ENCODE measurements around the gene PYY.
"Not testable (repeated sequence)": the region's sequence is repeated elsewhere in the genome, so short reads cannot be mapped to it uniquely, and the experiment has no call there.

The PYY gene

DNA sequence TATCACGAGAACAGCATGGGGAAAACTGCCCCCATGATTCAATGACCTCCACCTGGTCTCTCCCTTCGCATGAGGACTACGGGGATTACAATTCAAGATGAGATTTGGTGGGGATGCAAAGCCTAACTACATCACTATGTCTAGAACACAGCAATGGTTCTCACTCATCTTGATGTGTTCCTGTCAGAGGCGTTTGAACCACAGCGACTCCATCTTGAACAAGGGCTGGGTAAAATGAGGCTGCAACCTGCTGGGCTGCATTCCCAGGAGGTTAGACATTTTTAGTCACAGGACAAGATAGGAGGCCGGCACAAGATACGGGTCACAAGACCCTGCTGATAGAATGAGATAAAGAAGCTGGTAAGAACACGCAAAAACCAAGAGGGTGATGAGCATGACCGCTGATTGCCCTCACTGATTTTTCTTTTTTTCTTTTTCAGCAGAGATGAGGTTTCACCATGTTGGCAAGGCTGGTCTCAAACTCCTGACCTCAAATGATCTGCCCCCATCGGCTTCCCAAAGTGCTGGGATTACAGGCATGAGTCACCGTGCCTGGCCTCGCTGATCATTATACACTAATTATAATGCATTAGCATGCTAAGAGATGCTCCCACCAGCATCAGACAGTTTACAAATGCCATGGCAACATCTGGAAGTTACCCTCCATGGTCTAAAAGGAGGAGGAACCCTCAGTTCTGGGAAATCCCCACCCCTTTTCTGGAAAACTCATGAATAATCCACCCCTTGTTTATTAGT lies 8.5 kb downstream of the PYY start:
- no peak for DNase-seq

DNA sequence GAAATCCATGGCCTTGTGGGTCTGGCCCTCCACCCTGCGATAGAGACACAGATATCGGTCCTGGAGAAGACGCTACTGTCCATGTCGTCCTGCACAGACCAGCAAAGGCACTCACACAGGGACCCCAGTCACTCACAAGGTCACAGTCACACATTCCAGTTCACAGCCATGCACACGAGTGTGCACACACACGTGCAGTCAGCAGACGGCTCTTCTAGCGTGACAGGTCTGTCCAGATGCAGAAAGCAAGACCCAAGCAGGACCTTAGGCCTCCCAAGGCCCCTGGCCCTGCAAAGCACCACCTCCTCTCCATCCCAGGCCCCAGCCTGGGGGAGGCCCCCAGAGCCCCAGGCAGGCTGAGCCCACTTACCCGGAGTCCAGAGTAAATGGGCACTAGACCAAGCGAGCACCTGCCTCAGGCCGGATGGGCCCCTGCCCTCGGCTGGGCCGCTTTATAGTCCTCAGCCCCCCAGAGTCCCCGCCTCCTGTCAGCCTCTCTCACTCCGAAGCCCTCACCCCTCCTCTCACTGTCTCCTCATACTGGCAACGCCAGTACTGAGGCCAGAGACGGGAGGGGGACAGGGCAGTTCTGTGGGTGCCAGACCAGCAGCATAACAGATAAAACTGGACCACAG lies 11.6 kb downstream of the PYY start, which contains the start of gene PPY:
Gene PPY (minus strand): TSS at position 426 of the 635 bp plus-strand sequence. CDS start 822 bp downstream, outside the sequence.
- no peak for DNase-seq

DNA sequence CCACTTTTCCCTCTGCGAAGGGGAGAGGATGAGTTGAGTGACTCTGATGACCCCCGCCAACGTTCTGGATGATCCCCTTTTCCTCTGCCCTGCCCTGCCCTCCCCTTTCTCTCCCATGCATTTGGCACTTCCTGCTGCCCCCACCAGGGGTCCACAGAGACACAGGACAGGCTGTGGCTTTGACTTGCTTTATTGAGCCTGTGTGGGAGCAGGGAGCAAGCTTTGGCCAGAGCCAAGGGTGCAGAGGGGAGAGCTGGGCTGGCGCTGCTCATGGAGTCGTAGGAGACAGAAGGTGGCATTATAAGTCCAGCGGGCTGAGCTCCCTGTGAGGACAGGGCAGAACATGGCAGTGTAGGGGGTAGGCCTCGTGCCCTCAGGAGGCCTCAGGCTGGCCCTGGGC lies 13.1 kb downstream of the PYY start:
- no peak for DNase-seq

DNA sequence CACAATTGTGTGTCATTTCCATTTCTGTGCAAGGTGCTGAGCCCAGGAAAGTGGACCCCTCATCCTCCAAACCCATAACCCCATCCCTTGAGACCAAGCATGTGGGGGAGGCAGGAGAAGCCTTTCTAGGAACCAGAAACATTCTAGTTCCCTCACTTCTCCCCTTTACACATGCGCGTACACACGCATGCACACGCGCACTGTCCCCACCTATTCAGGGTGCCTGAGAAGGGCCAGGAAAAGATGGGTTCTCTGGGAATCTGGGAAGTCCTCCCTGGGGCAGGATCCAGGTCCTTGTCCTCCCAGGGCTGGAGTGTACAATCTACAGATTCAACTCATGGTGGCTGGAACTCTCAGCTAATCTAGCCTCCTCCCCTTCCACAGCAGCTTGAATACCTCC lies 13.9 kb downstream of the PYY start:
- no peak for DNase-seq

DNA sequence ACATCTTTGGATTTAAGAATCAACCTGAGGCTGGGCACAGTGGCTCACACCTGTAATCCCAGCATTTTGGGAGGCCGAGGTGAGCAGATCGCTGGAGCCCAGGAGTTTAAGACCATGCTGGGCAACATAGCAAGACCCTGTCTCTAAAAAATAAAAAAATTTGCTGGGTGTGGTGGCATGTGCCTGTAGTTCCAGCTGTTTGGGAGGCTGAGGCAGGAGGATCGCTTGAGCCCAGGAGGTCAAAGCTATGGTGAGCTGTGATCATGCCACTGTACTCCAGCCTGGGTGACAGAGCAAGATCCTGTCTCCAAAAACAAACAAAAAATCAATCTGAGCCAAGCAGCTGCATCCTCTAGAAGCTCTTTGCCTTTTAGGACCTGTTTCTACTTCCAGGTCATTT lies 14.3 kb downstream of the PYY start:
- not testable (repeated sequence) for DNase-seq

DNA sequence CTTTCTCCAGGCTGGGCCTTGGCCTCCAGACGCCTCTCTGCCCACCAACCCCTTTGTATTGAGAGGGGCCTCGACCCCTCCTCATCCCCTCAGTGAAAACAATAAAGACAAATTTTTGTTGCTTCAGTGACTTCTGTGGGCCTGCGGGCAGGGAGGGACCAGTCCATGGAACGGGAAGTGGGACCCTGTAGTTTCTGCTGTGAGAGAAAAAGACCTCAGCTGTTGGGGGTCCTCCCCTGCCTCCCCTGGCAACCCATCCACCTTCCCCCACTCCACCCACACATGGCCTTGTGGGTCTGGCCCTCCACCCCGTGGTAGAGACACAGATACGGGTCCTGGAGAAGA lies 14.9 kb downstream of the PYY start:
- no peak for DNase-seq

DNA sequence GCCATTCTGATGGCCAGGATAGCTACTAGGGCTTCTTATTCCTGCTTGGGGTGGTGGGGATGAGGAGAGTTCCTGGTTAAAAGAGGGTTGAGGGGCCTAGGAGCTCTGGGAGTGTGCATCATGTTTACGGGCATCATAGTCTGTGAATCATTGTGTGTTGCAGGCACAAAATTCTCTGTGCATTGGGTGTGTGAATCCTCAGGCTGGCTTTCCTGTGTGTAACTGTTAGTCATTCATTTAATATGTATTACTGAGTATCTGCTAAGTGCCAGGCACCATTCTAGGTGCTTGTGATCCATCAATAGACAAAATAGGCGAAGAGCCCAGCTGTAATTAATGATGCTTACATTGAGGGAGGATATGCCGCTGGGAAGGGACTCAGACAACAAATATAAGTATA lies 17.3 kb downstream of the PYY start:
- DNase-seq = no peak

DNA sequence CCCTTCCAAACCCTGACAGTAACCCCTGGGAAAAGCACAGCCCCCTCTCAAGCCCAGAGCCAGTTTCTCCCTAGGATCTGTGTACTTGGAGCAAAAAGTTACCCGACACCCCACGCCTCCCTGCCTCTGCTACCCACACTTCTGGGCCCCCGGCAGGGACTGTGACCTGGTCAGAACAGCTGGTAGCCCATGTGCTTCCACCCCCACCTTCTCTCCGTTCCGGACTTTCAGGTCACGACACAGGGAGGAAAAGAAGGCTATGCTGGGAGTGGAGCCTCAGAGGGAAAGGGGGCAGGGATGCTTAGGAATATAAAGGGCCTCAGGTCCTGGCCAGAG lies 17.8 kb downstream of the PYY start:
- no peak for DNase-seq

DNA sequence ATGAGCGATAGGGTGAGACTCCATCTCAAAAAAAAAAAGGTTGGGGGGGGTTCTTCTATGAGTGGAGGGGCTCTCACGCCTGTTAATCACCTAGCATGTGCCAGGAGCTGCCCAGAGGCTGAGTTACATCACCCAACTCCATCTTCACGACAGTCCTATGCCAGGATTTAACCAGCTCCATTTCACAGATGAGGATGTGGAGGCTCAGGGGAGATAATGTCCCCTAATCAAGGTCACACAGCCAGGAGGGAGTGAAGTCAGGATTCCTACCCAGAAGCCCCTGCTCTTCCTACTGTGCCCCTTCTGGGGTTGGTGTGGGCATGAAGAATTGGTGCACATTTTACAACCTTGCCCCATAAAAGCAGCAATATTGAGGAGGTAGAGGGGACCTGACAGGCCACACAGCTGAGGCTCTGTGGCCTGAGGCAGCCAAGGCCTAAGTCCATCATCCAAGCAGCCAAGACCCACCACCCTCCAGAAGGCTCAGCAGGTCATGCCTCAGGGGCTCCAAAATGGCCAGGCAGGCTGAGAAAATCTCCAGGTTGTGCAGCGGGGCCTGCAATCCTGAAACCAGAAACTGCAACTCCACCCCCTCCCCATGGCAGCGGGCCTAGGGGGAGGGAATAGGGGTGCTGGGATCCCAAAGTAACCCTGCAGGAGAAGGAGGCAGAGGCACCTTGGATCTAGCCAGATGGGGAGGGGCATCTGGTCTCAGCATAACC lies 18.4 kb downstream of the PYY start:
- DNase-seq = no peak

DNA sequence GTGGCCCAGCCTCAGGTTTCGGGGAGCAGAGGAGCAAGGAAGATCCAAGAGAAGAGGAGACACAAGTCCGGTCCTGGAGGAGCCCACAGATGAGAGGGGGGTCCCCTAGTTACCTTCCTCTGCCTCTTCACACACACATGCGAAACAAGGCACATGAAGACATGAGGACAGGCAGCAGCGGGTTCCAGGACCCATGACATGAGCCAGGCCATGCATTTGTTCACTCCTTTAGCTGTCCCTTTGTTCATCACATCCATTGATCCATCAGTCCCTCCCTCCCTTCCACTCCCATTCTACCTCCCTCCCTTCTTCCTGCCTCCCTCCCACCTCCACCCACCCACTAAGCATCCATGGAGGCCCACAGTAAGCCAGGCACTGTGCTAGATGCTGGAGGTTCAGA lies 20.8 kb downstream of the PYY start:
- DNase-seq = no peak

DNA sequence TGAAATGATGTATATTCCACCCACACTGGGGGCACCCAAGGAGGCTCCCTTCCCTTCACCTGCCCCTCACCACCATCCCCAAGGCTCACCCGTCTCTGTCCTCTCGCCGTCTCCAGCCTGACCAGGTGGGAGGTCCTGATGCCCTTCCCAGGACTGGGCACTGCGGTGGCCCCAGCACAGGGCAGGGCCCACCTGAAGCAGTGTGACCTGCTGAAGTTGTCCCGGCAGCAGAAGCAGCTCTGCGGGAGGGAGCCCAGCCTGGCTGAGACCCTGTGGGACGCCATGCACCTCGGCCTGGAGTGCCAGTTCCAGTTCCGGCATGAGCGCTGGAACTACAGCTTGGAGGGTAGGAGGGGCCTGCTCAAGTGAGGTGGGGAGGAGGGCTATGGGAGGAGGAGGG lies 21.4 kb downstream of the PYY start:
- DNase-seq = no peak

DNA sequence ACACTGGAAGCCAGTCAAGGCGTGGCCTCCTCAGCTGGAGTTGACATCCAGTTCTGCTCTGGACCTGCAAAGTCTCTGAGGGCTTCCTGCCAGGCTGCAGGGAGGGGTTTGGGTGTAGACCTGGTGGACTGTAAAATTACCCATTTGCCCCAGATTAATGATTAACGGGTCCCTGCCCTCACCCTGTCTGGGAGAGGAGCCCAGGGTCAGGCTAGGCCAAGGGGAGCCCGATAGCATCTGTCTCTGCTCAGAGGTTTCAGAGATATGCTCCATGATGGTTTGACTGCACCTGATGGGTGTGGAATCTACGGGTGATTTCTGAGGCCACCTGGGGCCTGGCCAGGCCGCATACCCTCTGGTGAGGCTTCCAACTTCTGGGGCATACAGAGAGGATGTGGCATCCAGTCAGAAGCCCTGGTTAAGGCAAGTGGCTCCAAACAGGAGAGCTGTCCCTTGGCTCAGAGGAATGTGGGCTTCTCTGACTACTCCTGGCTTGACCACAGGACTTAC lies 22.6 kb downstream of the PYY start:
- no peak for DNase-seq

DNA sequence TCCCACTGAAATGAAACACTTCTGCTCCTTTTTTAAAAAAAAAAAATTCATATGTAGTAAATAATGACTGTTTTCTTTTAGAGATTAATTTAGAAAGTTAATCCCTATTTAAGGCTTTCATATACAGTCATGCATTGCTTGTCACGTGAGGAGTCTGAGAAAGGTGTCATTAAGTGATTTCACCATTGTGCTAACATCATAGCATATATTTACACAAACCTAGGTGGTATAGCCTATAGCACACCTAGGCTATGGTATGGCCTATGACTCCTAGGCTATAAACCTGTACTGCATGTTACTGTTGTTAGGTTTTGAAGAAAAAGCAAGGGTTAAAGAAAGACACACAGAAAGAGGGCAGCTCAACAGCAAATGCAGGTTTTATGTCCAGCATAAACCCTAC lies 25.1 kb downstream of the PYY start:
- DNase-seq = no peak

DNA sequence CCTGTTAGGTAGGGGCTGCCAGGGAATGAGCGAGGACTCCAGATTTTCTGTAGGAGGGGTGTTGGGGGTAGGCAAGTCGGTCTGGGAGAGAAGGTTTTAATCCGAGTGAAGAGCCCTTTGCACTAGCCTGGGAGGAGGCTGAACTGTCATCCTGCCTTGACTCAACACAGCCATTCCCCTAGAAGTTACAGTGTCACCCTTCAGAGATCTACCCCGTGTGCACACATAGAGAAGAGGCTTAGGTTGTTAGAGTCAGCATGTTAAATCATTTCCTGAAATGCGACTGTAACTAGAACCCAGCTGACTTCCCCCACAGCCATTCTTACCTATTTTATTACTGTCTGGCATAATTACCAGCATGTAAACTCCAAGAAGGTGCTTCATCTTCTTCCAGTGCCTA lies 25.8 kb downstream of the PYY start:
- DNase-seq = not testable (repeated sequence)

DNA sequence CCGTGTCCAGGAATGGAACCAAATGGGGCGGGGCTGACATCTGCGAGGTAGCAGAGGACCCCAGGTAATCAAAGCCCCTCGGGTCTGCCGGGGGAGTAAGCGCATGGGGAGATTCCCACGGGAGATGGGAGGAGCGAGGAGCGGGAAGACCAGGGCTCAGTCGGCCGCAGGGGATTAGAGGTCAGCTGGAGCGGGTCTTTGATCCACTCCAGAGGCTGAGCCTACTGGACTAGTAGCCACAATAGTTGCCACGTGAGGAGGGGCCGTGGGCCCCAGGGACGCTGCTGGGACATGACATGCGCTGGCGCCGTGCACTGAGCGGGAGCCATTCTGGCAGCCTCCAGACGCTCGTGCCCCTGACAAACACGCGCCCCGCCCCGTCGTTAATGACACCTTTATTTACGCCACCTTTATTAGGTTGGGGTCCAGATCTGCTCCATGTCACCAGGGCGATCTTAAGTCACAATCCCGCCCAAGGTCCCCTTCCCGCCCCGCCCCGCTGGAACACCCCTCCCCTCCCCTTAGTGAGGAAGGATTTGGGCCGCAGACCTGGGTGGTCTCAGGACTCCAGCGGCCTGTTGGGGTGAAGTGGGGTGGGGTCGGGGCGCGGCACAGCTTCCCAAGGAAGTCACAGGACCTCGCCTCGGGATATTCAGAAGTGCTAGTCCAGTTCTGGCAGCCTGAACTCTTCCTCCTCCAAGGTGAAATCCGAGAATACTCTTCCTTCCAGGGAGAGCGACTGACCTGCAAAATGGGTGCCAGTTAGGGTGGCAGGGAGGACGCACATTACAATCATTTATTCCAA lies 26.5 kb downstream of the PYY start:
- DNase-seq = no peak

DNA sequence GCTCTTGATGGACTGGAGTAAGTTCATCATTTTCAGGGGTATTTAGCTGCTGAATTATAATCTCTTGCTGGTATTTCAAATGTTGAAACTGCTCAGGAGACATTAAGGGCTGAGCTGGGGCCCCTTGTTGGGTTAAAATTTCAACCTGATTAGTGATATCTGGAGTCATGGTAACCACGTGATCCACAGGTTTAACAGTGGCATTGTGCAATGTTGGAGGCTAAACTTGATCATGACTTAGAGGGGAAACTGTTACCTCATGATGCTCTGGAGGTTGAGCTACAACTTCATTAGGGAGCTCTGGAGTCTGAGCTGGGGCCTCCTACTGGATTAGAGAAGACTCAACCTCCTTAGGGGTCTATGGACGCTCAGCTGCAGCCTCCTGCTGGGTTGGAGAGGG lies 29.2 kb downstream of the PYY start:
- DNase-seq = no peak

DNA sequence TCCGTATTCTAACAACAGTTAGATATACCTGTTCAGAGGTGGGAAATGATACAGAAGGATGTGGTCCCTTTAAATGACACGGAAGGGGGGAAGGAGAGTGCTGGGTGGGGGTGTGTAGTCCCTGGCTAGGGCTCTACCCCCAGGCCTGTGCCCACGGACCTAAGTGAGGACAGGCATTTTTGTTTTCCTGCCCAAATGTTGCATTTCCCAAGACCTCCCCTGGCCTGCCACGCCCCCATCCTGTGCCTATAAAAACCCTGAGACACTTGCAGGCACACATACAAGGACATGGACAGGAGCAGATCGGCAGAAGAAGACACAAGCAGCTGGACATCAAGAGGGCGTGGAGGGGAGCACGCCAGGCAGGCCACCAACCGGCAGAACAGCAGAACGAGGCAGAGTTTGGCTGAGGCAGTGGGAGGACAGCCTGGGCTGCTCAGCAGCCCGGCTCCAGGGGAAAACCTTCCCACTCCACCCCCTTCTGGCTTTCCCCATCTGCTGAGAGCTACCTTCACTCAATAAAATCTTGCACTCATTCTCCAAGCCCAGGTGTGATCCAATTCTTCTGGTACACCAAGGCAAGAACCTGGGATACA lies 33.1 kb downstream of the PYY start:
- no peak for DNase-seq

DNA sequence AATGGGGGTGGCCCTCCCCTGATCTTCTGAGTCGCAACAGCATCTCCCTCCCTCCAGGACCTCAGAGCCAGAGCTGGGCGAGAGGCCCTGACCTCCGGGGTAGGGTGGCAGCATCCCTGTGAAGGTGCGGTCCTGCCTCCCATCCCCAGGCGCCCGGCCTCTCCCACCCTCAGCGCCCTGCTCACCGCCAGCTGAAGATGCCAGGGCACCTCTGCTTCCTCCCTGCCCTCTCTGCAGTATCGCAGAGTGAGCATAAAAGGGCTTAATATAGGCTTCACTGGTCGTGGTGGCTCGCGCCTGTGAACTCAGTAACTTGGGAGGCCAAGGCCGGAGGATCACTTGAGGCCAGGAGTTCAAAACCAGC lies 35.7 kb downstream of the PYY start:
- no peak for DNase-seq

DNA sequence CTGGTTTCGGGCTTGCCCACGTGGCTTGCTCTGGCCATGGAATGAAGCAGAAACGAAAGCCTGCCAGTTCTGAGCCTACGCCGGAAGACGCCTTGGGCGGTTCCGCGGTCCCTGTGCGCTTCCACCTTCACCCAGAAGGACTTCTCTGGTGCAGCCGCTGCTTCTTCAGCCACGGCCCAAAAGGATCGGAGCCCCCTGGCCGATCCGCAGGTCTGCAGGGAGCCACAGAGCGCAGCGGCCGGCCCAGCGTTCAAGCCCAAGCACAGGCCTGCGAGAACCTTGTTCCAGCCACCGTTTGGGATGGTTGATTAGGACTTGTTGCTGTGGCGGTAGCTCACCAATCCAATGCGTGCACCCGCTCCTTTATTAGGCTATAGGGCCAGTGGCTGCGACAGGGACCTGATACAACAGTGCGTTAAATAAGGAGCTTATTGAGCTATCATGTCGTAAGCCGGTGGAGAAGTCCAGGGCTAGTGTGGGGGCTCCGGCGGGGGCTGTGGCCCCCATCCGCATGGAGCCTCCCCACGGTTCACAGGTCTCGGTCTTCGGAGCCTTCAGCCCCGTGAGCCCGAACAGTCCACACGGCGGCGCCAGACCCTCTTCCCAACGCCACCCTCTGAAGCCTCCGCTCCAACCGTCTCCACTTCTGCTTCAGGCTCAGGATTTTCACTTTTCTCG lies 36.3 kb downstream of the PYY start:
- no peak for DNase-seq

DNA sequence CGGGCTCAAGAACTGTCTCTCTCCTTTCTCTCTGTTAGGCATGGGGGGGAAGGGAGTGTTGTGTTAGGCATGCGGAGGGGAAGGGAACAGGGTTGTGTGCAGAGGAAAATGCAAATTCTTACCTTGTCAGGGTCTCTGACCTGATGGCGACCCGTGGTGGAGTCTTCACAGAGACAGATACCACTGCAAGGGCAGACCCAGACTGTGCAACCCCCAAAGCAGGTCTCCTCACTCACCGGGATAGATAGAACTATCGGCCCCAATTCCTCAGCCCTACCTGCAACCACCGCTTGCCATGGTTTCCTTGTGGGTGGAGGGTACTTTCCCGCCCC lies 36.8 kb downstream of the PYY start:
- no peak for DNase-seq

DNA sequence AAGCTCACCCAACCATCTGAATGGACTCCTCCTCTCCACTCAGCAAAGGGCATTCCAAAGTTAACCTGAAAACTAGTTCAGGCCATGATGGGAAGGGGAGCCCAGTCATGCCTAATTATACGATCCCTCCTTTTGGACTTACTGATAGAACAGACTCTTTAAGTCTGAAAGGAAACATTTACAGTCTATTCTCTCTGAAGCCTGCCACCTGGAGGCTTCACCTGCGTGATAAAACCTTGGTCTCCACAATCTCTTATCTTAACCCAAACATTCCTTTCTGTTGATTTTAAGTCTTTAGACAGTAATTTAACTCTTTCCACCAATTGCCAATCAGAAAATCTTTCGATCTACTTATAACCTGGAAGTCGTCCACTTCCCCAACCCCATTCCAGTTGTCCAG lies 37.4 kb downstream of the PYY start:
- no peak for DNase-seq

DNA sequence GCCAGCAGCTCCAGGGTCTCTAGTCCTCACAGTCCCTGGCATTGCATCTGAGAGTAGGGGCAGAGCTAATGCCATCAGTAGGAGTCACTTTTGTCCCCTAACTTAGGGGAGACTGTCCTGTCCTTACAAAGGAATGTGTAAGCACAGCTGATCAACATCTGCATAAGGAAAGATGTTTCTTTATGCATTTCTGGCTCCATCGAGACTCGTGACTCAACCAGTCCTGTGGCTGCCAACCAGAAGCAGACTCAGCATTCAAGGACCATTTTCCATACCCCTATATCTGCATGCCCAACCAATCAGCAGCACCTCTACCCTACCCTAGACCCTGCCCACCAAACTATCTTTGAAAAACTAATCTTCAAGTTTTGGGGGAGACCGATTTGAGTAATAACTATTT lies 38.2 kb downstream of the PYY start:
- no peak for DNase-seq

DNA sequence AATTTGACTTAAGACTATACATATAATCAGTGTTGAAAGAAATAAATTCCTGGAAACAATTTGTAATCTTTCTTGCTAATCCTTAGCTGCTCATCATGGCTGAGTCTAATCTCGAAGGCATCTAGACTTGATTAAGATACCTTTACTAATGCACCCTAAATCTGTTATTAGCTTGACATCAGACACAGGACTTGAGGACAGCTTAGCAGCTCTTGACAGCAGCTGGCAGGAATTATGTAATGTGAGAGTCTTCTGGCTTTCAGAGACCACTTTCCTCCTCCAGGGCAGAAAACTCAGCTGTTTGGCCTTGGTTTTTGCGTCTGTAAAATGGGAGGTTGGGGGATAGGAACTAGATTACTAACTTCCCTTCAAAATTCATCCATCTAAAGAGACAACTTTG lies 39.3 kb downstream of the PYY start:
- DNase-seq = no peak

Data from GDM1 (cell line).